Measurements from ENCODE around the gene BLVRA. TPM values are rescaled to one million over a fixed set of nuclear protein-coding genes. Genes with fewer than 3 reads are reported as not detected.

Gene BLVRA
- total RNA-seq, 1 donor = 24.0 TPM

GRCh38 chr7:43849047-43849446 lies 90.6 kb downstream of the BLVRA start:
- no peak for DNase-seq (ENCODE audit: low read depth)
- no peak overlapping the region for H3K4me3 ChIP-seq (ENCODE audit: low read depth, low read length)
- no peak for TF ChIP-seq CTCF (IDR thresholded peaks at IDR 0.05; ENCODE audit: insufficient read depth, low read length)

GRCh38 chr7:43850348-43851116 lies 92.1 kb downstream of the BLVRA start:
- TF ChIP-seq CTCF (IDR thresholded peaks at IDR 0.05; ENCODE audit: insufficient read depth, low read length) = no peak
- DNase-seq (ENCODE audit: low read depth) = no peak
- no peak overlapping the region for H3K4me3 ChIP-seq (ENCODE audit: low read depth, low read length)

- no peak for TF ChIP-seq CTCF (IDR thresholded peaks at IDR 0.05; ENCODE audit: insufficient read depth, low read length)
Observed at GRCh38 chr7:43851805-43852204, 93.3 kb downstream of the BLVRA start.

GRCh38 chr7:43855176-43855575 lies 96.7 kb downstream of the BLVRA start:
- no peak for DNase-seq (ENCODE audit: low read depth)
- TF ChIP-seq CTCF (IDR thresholded peaks at IDR 0.05; ENCODE audit: insufficient read depth, low read length) = no peak
- H3K4me3 ChIP-seq (ENCODE audit: low read depth, low read length) = no peak overlapping the region

More at GRCh38 chr7:43851805-43852204, 93.3 kb downstream of the BLVRA start:
- DNase-seq (ENCODE audit: low read depth) = no peak
- no peak overlapping the region for H3K4me3 ChIP-seq (ENCODE audit: low read depth, low read length)

GRCh38 chr7:43856316-43856715 lies 97.8 kb downstream of the BLVRA start:
- no peak overlapping the region for H3K4me3 ChIP-seq (ENCODE audit: low read depth, low read length)
- TF ChIP-seq CTCF (IDR thresholded peaks at IDR 0.05; ENCODE audit: insufficient read depth, low read length) = no peak

More at GRCh38 chr7:43856316-43856715, 97.8 kb downstream of the BLVRA start:
- no peak for DNase-seq (ENCODE audit: low read depth)

Other genes starting within 250 kb of the BLVRA start
- gene STK17A, start 175.6 kb upstream of the BLVRA start, total RNA-seq (ENCODE audit: low replicate concordance) = 26.7 and 96.8 TPM in 2 replicates
- gene COA1, start 29.2 kb upstream of the BLVRA start, total RNA-seq (ENCODE audit: low replicate concordance) = 13.2 and 71.4 TPM in 2 replicates
- gene MRPS24, start 110.8 kb downstream of the BLVRA start, total RNA-seq (ENCODE audit: low replicate concordance) = 82.1 and 137 TPM in 2 replicates
- 10.1 and 24.7 TPM in 2 replicates for gene URGCP, start 147.9 kb downstream of the BLVRA start, total RNA-seq (ENCODE audit: low replicate concordance)
- gene UBE2D4, start 167.8 kb downstream of the BLVRA start, total RNA-seq (ENCODE audit: low replicate concordance) = 12.0 and 32.3 TPM in 2 replicates
- gene SPDYE1, start 239.2 kb downstream of the BLVRA start, total RNA-seq (ENCODE audit: low replicate concordance) = not detected in 2 replicates

Data from fibroblast of the aortic adventitia (primary cell).